ENCODE data around the gene IDUA.
A peak's percentile ranks its signal among the peaks of the same experiment; 100 is the strongest.

The IDUA gene

DNA sequence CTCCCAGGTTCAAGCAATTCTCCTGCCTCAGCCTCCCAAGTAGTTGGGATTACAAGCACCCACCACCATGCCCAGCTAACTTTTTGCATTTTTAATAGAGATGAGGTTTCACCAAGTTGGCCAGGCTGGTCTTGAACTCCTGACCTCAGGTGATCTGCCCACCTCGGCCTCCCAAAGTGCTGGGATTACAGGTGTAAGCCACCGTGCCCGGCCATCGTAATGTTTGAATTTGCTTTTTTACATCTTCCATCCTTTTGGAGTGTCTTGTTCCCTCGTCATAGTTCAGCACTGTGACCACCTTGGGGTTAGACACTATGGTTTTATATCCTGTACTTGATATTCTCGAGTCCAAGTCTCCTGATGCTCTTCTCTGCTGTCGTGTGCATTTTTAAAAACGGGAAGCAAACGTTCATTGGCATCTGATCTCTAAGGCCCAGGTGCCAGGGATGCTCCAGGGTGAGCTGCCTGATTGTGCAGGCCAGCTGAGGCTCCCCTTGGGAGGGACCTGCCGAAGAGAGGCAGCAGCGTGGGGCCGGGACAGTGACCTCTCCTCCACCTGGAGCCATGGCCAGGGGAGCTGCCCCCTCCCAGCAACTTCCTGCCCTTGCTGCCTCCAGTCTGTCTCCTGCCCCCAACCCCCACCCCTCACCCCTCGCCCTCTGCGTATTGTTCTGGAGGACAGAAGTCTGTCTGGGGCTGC is 30.2 kb upstream of the IDUA start:
- no peak for DNase-seq

DNA sequence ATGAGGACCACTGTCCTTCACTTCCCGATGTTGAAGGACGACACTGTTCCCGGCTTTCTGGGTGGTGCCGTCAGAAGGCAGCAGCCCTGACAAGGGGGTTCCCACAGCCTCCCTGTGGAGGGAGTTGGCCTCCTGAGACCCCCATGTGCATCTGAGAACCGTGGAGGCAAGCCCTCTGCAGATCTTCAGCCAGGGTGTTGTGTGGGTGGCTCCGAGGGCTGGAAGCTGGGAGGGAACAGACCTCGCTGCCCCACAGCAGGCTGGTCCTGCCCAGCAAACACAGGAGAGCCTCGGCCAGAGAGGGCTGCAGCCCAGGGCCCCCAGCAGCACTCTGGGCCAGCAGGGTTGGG is 29.6 kb upstream of the IDUA start:
- no peak for DNase-seq

DNA sequence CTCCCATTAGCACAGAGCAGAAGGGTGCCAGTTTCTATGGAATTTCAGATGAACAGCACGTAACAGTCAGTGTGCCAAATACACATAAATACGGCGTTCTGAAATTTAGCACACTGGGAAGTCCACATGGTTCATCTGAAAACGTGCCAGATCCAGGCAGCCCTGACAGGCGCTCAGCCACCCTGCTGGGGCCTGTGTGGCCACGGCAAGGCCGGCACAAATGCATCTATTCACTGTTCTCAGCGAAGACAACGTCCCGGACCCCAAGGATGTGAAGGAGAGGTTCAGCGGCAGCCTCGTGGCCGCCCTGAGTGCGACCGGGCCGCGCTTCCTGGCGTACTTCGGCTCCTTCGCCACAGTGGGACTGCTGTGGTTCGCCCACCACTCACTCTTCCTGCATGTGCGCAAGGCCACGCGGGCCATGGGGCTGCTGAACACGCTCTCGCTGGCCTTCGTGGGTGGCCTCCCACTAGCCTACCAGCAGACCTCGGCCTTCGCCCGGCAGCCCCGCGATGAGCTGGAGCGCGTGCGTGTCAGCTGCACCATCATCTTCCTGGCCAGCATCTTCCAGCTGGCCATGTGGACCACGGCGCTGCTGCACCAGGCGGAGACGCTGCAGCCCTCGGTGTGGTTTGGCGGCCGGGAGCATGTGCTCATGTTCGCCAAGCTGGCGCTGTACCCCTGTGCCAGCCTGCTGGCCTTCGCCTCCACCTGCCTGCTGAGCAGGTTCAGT is 29.1 kb upstream of the IDUA start:
- DNase-seq: no peak

DNA sequence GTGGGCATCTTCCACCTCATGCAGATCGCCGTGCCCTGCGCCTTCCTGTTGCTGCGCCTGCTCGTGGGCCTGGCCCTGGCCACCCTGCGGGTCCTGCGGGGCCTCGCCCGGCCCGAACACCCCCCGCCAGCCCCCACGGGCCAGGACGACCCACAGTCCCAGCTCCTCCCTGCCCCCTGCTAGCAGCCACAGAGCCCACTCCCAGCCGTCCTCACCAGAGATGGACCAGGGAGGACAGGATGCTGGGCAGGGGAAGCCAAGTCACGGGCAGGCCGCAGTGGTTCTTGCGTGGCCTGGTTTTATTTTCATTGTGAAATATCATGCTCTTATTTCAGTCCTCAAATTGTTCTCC is 28.6 kb upstream of the IDUA start:
- no peak for DNase-seq

DNA sequence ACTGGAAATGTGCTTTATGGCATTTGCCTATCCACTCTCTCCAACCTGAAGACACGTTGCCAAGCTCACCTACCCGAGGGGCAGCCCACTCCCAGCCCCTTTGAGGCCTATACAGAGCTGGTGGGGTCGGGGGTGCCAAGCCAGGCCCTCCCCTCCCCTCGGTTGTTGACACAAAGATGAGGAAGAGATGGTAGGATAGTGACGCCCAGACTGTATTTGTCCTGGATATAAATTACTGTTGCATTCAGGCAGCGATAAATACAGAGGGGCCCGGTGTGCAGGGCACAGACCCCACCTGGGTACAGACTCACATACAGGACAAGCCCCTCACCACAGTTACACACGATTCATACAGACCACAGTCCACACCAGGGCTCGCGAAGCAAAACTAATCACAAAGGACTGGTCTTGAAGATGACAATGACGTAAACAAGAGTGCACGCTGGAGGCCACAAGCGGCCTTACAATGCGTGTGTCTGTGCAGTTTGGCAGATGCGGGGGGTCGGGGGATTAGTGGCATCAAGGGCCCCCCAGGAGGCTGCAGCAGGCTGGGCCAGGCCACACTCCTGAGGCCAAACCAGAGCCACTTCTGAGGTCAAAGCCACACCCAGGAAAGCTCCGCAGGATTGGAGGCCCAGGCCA is 28.0 kb upstream of the IDUA start:
- no peak for DNase-seq

DNA sequence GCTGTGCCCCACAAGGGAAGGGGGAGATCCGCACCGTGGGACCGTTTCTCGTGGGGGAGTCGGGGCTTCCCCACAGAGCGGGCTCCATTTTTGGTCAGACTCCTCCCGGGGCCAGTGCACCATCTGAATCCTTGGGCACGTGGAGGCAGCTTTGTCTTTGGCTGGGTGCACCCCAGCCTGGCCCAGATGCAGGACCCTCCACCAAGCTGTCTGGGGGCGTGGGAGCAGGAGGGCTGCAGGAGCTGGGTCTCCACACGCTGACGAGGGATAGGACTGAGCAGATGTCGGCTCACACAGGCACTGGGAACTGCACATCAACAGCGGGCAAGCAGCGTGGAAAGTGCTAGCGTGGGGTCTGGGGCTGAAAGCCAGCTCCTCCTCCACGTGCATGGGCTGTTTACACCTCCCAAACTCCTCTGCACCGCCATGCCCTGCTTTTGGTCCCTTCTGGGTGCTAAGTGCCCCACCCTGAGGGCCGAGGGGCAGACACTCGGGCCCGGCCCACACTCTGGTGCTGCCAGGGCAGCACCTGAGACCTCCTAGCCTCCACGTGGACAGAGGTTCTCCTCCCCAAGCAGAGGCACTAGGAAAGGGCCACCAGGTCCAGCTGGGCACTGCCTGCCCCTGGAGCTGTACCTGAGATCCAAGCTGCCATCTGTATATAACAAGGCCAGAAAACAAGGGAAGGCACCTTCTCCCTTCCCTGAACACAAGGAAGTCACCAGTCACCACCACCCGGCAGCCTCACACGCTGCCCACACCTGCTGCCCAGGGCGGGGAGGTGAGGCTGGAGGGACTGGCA is 27.3 kb upstream of the IDUA start:
- no peak for DNase-seq

DNA sequence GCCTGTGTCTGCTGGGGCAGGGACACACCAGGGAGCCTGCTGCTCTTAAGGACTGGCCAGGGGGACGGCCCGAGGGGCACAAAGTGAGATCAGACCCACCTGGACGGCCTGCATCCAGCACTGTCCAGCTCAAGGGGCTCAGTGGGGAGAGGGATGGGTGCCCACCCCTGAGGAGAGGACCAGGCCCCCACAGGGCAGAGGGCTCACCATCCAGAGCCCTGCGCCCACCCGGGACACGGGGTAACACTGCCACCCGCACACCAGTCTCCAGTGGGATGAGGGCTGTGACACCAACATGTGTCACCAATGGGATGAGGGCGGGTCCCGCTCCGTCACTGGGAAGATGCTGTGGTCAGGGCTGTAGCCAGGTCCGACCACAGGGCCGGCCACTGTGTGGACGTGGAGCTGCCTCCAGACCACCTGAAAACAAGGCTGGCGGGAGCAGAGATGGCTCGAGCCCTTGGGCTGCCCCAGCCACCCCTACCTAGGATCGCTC is 26.7 kb upstream of the IDUA start:
- DNase-seq: no peak

DNA sequence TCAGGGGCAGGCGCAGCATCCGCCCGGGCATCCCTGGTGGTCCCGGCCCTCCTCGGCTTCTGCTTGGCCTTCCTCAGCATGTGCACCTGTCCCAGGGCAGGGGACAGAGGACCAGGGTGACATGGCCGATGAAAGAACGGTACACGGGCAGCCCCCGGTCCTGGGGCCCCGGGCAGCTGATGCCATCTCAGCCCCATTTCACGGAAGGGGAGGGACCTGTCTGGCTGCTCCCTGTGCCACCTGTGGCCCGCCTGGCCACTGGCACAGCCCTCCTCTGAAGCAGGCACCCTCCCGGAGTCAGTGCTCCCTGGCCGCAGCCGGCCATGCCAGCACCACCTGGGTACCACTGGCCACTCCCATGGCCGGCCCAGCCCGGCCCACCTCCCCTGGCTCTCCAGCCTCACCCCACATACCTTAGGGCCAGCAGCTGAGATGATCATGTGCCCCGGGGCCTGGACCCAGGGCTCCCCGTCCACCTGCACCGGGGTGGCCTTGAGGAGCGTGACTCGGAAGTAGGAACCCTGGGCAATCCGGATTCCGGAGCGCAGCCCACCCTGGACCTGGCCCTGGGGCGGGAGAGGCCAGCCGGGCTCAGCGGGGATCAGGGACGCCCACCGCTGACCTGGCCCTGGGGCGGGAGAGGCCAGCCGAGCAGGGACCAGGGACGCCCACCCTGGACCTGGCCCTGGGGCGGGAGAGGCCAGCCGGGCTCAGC is 26.1 kb upstream of the IDUA start:
- no peak for DNase-seq

DNA sequence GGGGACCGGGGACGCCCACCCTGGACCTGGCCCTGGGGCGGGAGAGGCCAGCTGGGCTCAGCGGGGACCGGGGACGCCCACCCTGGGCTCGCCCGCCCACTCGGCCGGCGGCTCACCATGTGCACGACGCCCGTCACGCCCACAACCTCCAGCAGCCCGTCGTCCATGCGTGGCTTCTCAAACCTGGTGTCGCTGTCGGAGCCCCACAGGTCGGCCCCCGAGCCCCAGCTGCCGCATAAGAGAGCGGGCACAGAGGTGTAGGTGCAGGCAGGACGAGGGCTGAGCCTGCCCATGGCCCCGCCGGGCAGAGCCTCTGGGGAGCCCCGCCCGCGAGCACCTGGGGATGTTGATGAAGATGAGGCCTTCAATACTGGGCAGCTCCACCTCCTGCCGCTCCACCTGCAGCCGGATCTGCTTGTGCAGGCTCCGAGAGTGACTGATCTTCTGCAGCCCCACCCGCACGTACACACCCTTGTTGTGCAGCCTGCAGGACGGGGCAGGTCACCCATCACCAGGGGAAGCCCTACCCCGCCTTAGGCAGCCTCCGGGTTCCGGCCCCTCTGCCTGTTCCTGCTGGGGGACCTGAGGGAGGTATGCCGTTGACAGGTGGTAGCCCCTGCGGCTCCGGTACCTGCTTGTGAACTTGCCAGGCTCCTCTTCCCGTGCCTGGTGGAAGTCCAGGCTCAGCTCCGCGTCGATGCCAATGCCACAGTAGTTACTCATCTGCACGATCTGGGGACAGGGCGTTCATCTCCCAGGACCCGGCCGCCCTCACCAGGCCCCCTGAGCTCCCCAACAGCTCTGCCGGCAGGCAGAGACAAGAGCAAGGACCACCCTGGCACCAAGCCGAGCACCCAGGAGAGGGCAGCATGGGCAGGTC is 25.3 kb upstream of the IDUA start:
- DNase-seq: no peak

DNA sequence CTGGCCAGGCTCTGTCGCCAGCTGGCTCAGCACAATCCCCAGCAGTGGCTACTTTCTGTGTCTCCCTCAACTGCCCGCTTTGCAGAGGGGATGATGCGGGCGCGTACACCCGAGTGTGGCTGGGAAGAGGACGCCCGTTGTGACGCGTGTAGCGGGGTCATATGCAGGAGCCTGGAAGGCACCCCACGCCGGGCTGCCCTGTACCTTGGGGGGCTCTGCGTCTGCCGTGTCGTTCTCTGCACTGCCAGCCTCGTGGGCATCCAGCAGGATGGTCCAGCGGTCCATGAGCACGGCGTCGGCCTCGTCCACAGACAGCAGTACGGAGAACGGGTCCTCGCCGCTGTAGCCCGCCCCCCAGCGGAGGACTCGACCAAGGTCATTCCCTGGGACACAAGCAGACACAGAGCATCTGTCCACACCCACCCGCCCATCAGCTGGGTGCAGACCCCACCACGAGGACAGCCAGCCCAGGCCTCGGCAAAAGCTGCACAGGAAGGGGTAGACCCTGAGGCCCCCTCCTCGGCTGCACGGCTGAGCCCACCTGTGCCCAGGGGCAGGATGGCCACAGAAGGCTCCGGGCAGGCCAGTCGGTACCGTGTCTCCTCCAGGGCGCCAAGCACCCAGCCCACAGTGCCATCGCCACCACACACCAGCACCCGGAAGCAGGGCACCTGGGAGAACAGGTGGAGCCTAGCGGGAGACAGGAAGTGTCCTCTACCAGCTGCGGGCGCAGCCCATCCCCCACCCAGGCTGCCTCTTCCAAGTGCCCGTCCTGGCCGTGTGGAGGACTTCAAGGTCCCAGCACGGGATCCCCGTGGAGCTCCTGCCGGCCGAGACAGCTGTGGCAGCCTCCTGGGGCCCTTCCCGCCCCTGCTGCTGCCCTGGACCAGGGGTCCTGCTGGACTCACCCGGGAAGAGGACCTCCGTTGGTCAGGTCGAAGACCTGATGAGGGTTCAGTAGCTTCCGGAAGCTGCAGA is 24.3 kb upstream of the IDUA start:
- DNase-seq: peak; percentile 2

DNA sequence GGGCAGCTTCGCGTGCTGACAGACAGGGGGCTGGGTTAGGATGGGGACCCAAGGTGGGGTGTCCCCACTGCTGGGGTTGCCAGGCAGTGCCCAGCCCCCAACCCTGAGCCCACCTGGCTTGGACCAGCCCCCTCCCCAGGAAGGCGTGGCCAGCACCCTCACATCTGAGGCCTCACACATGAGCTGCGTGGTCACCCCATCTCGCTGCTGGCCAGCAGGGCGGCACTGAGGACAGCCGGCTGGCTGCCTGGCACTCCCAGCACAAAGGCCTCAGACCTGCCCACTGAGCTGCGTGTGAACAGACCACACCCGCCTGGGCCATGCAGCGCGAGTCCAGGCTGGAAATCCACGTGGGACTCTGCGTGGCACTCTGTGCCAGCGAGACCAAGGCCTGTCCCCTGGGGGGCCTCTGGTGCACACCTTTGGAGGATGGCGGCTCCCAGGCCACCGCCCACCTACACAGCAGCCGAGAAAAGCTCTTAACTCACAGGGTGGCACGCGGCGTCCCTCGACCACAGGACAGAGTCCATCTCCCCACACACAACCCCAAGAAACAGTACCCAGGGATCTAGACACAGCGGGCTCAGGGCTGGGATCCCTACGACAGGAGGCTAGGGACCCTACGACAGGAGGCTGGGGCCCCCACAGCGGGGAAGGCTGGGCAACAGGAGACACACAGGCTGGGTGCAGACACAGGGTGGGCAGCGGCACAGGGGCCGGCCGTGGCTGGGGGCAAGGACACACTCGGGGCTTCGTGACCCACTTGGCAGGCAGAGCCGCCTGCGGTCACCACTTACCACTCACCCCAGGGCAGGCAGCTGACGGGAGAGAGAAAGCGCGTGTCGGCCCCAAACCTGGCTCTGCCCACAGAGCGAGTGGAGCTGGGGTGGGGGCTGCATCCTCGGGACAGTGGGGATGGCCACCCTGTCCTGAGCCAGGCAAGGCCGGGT is 23.3 kb upstream of the IDUA start:
- DNase-seq: no peak

DNA sequence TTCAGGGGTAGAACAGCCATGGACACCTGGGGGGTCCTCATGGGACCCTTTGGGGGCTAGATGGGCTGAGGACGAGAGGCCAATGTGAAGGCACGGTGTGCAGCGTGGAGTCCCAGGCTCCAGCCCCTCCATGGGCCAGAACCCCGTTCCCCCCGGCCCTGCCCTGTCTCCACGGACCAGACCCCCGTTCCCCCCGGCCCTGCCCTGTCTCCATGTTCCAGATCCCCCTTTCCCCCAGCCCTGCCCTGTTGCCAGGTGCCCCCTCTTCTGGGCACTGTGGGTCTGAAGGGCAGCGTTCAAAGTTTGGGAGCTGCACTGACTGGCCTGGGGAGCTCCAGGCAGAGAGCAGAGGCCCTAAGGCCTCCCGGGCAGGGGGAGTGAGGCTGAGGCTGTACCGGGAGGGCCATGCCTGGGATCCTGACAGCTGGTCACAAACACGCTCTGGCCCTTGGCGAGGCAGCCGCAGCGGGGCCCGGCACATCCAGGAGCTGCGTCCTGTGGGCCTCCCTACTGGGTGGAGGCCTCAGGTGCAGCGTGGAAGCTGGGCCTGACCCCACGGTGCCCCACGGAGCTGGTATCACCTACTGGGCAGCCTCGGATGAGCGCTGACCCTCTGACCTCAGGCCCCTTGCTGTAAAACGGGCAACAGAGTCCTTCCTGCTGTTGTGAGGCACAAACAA is 22.4 kb upstream of the IDUA start:
- DNase-seq: no peak

DNA sequence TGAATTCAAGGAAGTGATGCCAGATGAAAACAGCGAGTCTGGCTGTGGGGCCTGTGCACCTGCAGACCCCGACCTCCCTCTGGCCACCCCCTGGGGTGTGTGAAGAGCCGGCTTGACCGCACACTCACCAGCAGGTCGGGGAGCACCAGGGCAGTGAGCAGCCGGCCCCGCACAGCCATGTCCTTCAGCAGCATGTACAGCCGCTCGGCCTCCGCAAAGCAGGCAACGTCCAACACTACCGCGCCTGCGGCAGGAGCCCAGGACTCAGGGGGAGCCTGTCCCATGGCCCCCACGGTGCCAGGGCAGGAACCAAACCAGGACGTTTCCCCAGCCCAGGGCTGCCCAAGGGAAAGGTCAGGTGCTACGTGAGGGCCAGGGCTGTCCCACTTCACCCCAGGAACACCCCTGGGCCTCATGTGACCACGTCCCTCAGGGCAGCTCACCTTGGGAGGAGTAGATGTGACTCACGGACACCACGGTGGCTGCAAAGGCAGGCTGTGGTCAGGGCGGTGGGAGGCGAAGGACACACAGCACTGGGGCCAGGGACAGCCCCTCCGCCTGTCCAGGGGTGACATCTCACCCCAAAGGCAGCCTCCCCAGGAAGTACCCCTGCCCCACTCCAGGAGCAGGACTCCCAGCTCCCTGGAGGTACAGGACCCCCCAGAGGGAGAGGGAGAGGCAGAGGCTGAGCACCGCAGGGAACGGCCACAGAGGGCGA is 21.6 kb upstream of the IDUA start:
- DNase-seq: no peak

DNA sequence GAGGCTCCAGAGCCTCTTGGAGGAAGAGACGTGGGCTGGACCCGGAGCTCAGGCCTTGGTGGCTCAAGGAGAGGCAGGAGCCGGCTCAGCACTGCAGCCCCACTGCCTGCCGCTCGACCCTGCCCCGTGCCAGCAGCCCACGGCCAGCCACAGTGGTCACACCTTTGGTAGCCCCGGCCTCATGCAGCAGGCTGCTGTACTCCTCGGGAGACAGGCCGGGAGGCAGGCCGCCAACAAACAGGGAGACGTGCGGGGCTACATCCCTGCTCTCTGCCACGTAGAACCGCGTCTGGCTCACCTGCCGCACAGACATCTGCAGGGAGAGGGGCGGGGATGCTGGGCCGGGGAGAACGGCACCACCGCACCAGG is 21.1 kb upstream of the IDUA start:
- no peak for DNase-seq

DNA sequence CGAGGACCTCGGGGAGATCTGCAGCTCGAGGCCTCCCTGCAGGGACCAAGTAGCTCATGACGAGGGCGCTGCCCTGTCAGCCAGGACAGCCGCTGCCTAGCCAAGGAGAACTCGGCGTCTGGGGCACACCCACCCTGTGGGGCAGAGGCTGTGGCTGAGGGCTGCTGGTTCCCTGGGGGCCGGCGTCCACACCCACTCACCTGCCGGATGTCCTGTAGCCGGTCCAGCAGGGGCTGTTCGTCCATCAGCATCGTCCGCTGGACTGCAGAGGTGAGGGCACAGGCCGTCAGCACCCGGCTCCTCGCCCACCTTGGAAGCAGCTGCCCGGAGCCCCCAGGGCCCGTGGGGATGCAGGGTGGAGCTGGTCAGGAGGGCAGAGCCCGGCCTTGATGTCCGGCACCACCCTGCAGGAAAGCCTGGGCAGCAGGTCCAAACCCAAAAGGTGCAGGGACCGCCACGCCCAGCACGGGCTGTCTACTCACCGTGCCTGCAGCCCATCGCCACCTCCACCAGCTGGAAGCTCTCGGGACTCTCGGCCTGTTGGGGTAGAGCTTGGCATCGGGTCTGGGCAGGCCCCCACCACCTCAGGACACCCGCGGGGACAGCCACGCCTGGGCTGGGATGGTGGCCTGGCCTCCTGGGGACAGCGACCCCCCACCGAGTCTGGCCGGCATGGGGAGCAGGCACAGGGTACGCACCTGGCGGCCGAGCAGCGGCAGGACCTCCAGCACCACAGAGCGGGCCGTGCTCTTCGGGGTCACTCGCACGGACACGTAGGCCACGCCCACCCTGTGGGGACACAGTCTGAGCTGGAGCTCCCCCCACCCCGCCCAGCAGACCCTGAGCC is 20.4 kb upstream of the IDUA start:
- DNase-seq: no peak

DNA sequence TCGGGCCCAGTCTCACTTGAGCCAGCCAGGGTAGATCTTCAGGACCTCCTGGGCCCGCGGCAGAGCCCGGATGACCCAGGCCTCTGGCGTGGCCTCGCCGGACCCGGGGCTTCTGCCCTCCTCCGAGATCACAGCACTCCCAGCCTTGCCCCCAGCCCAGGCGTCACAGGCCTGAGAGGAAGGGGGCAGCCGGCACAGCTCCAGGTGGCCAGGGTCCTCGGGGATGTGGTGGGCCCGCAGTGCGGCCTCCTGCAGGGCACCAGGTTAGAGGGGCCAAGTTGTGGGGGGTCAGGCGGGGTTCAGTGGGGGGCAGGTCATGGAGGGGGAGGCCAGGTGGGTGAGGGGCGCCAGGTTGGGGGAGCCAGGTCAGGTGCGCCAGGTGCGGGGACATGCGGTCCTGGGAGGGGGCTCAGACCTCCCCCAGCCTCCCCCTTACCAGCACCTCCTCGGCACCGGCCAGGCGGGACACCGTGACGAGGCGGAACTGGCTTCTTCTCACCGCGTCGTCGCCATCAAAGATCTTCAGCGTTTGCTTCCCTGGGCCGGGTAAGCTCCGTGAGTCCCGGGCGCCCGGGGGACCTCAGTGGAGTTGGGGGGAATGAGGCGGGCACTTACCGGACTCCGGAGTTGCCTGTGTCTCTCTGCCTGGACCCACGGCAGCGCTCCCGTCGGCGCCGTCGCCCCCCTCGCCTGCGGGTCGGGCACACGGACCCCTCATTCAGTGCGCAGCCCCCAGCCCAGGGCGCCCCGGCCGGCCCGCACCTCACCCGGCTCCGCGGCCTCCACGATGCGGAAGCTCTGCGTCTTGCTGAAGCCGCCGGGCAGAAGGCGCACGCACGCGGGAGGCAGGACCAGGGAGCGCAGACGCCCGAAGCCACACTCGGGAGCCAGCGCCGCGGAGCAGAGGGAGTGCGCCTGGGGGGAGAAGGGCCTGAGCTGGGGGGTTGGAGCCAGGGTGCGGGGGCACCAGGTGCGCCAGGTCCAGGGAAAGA is 19.4 kb upstream of the IDUA start:
- no peak for DNase-seq
